HepG2 (cell line): Measurements from ENCODE around the gene SURF1. TPM values are rescaled to one million over a fixed set of nuclear protein-coding genes. Genes with fewer than 3 reads are reported as not detected.
A peak's percentile ranks its signal among the peaks of the same experiment; 100 is the strongest.

ENCODE experiments used
- CAMTA2 ChIP-seq: sonication (generic); formaldehyde crosslinking; IDR thresholded peaks from 2 replicates; pipeline ENCODE4 v1.4.0; 2020; ENCODE audit warnings: mild to moderate bottlenecking, missing genetic modification reagents, borderline replicate concordance
- DBP ChIP-seq: sonication (generic); formaldehyde crosslinking; IDR thresholded peaks from 2 replicates; pipeline ENCODE4 v1.4.0; 2020; ENCODE audit warnings: missing genetic modification reagents; ENCODE audit errors: not compliant biosample characterization
- ERF ChIP-seq: IDR thresholded peaks from 2 replicates; pipeline ENCODE4 v1.6.1; 2018; ENCODE audit warnings: missing biosample characterization, missing genetic modification reagents
- FLYWCH1 ChIP-seq: sonication (generic); formaldehyde crosslinking; IDR thresholded peaks from 2 replicates; pipeline ENCODE4 v1.8.1; 2023; ENCODE audit warnings: mild to moderate bottlenecking, missing genetic modification reagents
- HHEX ChIP-seq: IDR thresholded peaks from 2 replicates; pipeline ENCODE4 v1.6.1; 2016; ENCODE audit warnings: control low read depth
- HMGXB3 ChIP-seq: sonication (generic); formaldehyde crosslinking; IDR thresholded peaks from 2 replicates; pipeline ENCODE4 v1.4.0; 2020; ENCODE audit warnings: missing genetic modification reagents, borderline replicate concordance
- ISX ChIP-seq: sonication (generic); formaldehyde crosslinking; conservative IDR thresholded peaks from 2 replicates; pipeline ENCODE4 v1.5.0; 2020; ENCODE audit warnings: missing genetic modification reagents
- NFATC3 ChIP-seq: sonication (generic); formaldehyde crosslinking; IDR thresholded peaks from 2 replicates; pipeline ENCODE4 v1.5.1; 2020; ENCODE audit warnings: mild to moderate bottlenecking, missing genetic modification reagents
- PAF1 ChIP-seq: IDR thresholded peaks from 2 replicates; pipeline ENCODE4 v1.6.1; 2016; ENCODE audit warnings: missing genetic modification reagents, missing compliant biosample characterization
- PHB2 ChIP-seq: fragments of 450-650 bp; IDR thresholded peaks from 2 replicates; pipeline ENCODE4 v1.6.1; 2018; ENCODE audit not compliant: partially characterized antibody
- RELA ChIP-seq: sonication (generic); formaldehyde crosslinking; IDR thresholded peaks from 2 replicates; pipeline ENCODE4 v1.4.0; 2020; ENCODE audit warnings: missing genetic modification reagents
- SNAPC2 ChIP-seq: sonication (generic); formaldehyde crosslinking; IDR thresholded peaks from 2 replicates; pipeline ENCODE4 v1.8.1; 2022; ENCODE audit warnings: mild to moderate bottlenecking, missing genetic modification reagents
- TFE3 ChIP-seq: IDR thresholded peaks from 2 replicates; pipeline ENCODE4 v1.6.1; 2016
- ZFP36L1 ChIP-seq: sonication (generic); formaldehyde crosslinking; IDR thresholded peaks from 2 replicates; pipeline ENCODE4 v1.8.0; 2022; ENCODE audit warnings: mild to moderate bottlenecking, missing genetic modification reagents, moderate library complexity
- ZNF564 ChIP-seq: sonication (generic); formaldehyde crosslinking; IDR thresholded peaks from 2 replicates; pipeline ENCODE4 v1.8.1; 2023; ENCODE audit warnings: mild to moderate bottlenecking, missing genetic modification reagents
- ZNF674 ChIP-seq: sonication (generic); formaldehyde crosslinking; IDR thresholded peaks from 2 replicates; pipeline ENCODE4 v1.5.0; 2020; ENCODE audit warnings: low read depth, mild to moderate bottlenecking, missing genetic modification reagents
- ZNF766 ChIP-seq: sonication (generic); formaldehyde crosslinking; IDR thresholded peaks from 2 replicates; pipeline ENCODE4 v1.5.0; 2020; ENCODE audit warnings: missing genetic modification reagents, borderline replicate concordance
- ZNF775 ChIP-seq: sonication (generic); formaldehyde crosslinking; IDR thresholded peaks from 2 replicates; pipeline ENCODE4 v1.4.0; 2020; ENCODE audit warnings: missing genetic modification reagents, mild to moderate bottlenecking, moderate library complexity, borderline replicate concordance
- ZNF878 ChIP-seq: sonication (generic); formaldehyde crosslinking; IDR thresholded peaks from 2 replicates; pipeline ENCODE4 v1.8.1; 2023; ENCODE audit warnings: mild to moderate bottlenecking, missing genetic modification reagents, moderate library complexity
- ZSCAN21 ChIP-seq: sonication (generic); formaldehyde crosslinking; IDR thresholded peaks from 2 replicates; pipeline ENCODE4 v1.8.0; 2022; ENCODE audit warnings: mild to moderate bottlenecking, missing genetic modification reagents, moderate library complexity, borderline replicate concordance
- polyA plus RNA-seq, 8 experiments: library from polyadenylated mRNA; depleted of rRNA in 3 of 8; stranded (reverse) in 7 of 8; unstranded in 1 of 8; fragments of >200 nt; fragmentation: Illumina TruSeq in 4 of 8; extraction: Trizol in 4 of 8; gene quantifications; 2 replicates each; pipeline versions ENCODE4 v1.2.1 to v1.2.3, GENCODE V29; 2011 to 2016; ENCODE audit warnings: low read depth in 4 of 8, missing spikeins in 1 of 8, mixed read lengths in 1 of 8; ENCODE audit not compliant: insufficient read depth in 1 of 8
- total RNA-seq, 5 experiments: library from RNA; depleted of rRNA; stranded (reverse); fragments of >200 nt; fragmentation: Illumina TruSeq; extraction: Trizol; gene quantifications; 2 replicates each; pipeline ENCODE4 v1.2.3, GENCODE V29; 2016; ENCODE audit warnings: low read depth in 1 of 5
- TF ChIP-seq, protein P1 (sequence below): sonication (generic); formaldehyde crosslinking; IDR thresholded peaks from 2 replicates; pipeline ENCODE4 v1.4.0; 2020; ENCODE audit warnings: missing genetic modification reagents

SURF1 gene
- total and polyA plus RNA-seq, 2 of the 13 experiments (the other 11 are each of a cell fraction or from before 2014, with no cell fraction given), result 17.8 to 40.7 TPM

DNA sequence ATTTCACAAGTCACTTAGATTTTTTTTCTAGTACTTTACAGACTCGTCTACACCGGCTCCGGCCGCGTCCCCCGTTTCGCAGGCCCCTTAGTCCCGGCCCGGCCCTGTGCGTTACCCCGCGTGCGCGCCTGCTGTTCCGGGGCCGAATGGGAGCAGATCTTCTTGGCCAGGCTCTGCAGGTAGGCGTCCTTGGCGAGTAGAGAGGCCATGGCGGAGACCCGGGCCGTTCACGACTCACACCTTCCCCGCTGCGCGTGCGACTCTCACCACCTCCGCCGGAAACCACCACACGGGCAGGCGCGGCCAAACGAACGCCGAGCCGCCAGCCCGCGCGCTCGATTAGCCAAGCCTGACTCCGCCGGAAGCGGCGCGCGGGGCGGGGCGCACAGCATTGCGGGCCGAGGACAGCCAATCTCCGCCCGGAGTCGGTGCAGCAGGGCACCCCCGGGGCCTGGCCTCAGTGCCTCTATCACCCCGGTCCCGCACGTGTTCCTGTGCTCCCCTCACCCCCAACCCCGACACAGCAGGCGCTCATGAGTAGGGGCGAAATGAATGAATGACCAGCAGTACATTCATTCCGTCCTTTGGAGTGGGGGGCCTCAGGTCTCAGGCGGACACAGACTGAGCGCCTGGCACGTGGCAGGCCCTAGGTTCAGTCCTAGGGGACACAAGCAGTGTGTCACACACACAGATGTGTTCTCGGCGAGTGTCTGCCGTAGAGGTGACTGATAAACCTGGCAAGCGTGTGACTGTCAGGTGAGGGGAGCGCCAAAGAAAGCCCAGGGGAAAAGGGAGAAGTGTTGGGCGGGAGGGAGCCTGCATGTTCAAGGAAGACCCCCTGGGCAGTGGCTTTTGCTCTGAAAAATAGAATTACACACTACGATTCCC is 20.1 kb downstream of the SURF1 start, which contains the start of gene SURF6 (continued):
- TF ChIP-seq ZNF766 (CRISPR knock-in tag), result 0 out of 2 replicates have a peak, but pooled peaks have one; percentile 45
- TF ChIP-seq HHEX (CRISPR knock-in tag), result no peak
- TF ChIP-seq DBP (CRISPR knock-in tag), result peak; percentile 79
- TF ChIP-seq RELA (CRISPR knock-in tag), result peak; percentile 88; the same call in 1 of the 2 replicates
- no peak; the same call in 1 of the 2 replicates for TF ChIP-seq ZNF674
- peak; percentile 73; the same call in 1 of the 2 replicates for TF ChIP-seq CAMTA2 (CRISPR knock-in tag)
- TF ChIP-seq NFATC3 (CRISPR knock-in tag), result peak; percentile 64; the same call in 1 of the 2 replicates
- peak; percentile 96 for TF ChIP-seq ERF (CRISPR knock-in tag)
- TF ChIP-seq ISX (CRISPR knock-in tag), result no peak
- TF ChIP-seq FLYWCH1 (CRISPR knock-in tag), result no peak
- TF ChIP-seq TFE3 (CRISPR knock-in tag), result peak; percentile 69
- TF ChIP-seq ZNF878 (CRISPR knock-in tag), result peak; percentile 77
- peak; percentile 83; the same call in 1 of the 2 replicates for TF ChIP-seq HMGXB3
- peak; percentile 62; the same call in 1 of the 2 replicates for TF ChIP-seq ZFP36L1
- TF ChIP-seq SNAPC2 (CRISPR knock-in tag), result peak; percentile 90; the same call in 1 of the 2 replicates
- TF ChIP-seq, protein P1, sequence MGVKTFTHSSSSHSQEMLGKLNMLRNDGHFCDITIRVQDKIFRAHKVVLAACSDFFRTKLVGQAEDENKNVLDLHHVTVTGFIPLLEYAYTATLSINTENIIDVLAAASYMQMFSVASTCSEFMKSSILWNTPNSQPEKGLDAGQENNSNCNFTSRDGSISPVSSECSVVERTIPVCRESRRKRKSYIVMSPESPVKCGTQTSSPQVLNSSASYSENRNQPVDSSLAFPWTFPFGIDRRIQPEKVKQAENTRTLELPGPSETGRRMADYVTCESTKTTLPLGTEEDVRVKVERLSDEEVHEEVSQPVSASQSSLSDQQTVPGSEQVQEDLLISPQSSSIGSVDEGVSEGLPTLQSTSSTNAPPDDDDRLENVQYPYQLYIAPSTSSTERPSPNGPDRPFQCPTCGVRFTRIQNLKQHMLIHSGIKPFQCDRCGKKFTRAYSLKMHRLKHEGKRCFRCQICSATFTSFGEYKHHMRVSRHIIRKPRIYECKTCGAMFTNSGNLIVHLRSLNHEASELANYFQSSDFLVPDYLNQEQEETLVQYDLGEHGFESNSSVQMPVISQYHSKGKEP (CRISPR knock-in tag), result no peak; the same call in 1 of the 2 replicates
- TF ChIP-seq ZNF775 (CRISPR knock-in tag), result no peak
- no peak; the same call in none of the 2 replicates for TF ChIP-seq ZSCAN21
- TF ChIP-seq PHB2, result no peak
- TF ChIP-seq ZNF564, result no peak
- TF ChIP-seq PAF1 (CRISPR knock-in tag), result no peak
